ENCODE data around the gene FATE1. TPM values are rescaled to one million over a fixed set of nuclear protein-coding genes. Genes with fewer than 3 reads are reported as not detected.

FATE1 gene
- total RNA-seq, 4 donors from 2014 or later, result not detected

GRCh38 chrX:151704041-151704663 is 11.7 kb upstream of the FATE1 start:
- Histone ChIP-seq H3K27me3 (no peaks in the 10 kb centered on the region), H3K27ac (peak overlapping the region in 3 of 4 donors; percentile 24 to 30 (median 29)), H3K4me1 (peaks cover 0 to 6% of the 10 kb centered on the region in 2 donors), H3K4me3 (peak overlapping the region in 2 of 4 donors; percentile 25 to 32), H3K9me3 (no peaks in the 10 kb centered on the region), H3K36me3 (no peaks in the 10 kb centered on the region)
- in situ Hi-C loops (cut with MboI; ENCODE audit: low sequenced_read_pairs in 4 of 4), result no loop called here
- ATAC-seq (no peak), DNase-seq (no peak)
- no peak for TF ChIP-seq CTCF (IDR thresholded peaks at IDR 0.05 in 4 of 5, conservative IDR thresholded peaks at IDR 0.05 in 1 of 5)
- TF ChIP-seq POLR2A (IDR thresholded peaks at IDR 0.05), result no peak
- intact Hi-C loops (cut with DNase I; ENCODE audit: low total_unique reads), result no loop called here

- Histone ChIP-seq H3K4me1 (peaks cover 0 to 9% of the 10 kb centered on the region in 2 donors), H3K27ac (no peak overlapping the region), H3K27me3 (no peaks in the 10 kb centered on the region), H3K4me3 (no peak overlapping the region), H3K36me3 (no peaks in the 10 kb centered on the region), H3K9me3 (no peaks in the 10 kb centered on the region)
- TF ChIP-seq POLR2A (IDR thresholded peaks at IDR 0.05), result no peak
- TF ChIP-seq CTCF (IDR thresholded peaks at IDR 0.05 in 4 of 5, conservative IDR thresholded peaks at IDR 0.05 in 1 of 5), result no peak
- intact Hi-C loops (cut with DNase I; ENCODE audit: low total_unique reads) (no loop called here), in situ Hi-C loops (cut with MboI; ENCODE audit: low sequenced_read_pairs in 4 of 4) (no loop called here)
- no peak for ATAC-seq
- no peak for DNase-seq
These were observed 7.0 kb upstream of the FATE1 start for GRCh38 chrX:151708821-151709220.

- ATAC-seq, result no peak
These were observed 5.4 kb upstream of the FATE1 start for GRCh38 chrX:151710457-151710856.

GRCh38 chrX:151711154-151711553 is 4.7 kb upstream of the FATE1 start:
- Histone ChIP-seq H3K4me1 (peaks cover 0 to 4% of the 10 kb centered on the region in 2 donors), H3K36me3 (no peaks in the 10 kb centered on the region), H3K4me3 (no peak overlapping the region), H3K9me3 (no peaks in the 10 kb centered on the region), H3K27ac (no peak overlapping the region), H3K27me3 (no peaks in the 10 kb centered on the region)
- ATAC-seq (no peak), DNase-seq (no peak)
- intact Hi-C loops (cut with DNase I; ENCODE audit: low total_unique reads), result no loop called here
- TF ChIP-seq CTCF (IDR thresholded peaks at IDR 0.05 in 4 of 5, conservative IDR thresholded peaks at IDR 0.05 in 1 of 5) (no peak), POLR2A (IDR thresholded peaks at IDR 0.05) (no peak)
- in situ Hi-C loops (cut with MboI; ENCODE audit: low sequenced_read_pairs in 4 of 4), result no loop called here

More at GRCh38 chrX:151710457-151710856, 5.4 kb upstream of the FATE1 start:
- H3K27ac ChIP-seq, result no peak overlapping the region
- H3K4me3 ChIP-seq, result no peak overlapping the region
- TF ChIP-seq POLR2A (IDR thresholded peaks at IDR 0.05) (no peak), CTCF (IDR thresholded peaks at IDR 0.05 in 4 of 5, conservative IDR thresholded peaks at IDR 0.05 in 1 of 5) (no peak)
- DNase-seq, result no peak
- H3K36me3 ChIP-seq, result no peaks in the 10 kb centered on the region
- H3K4me1 ChIP-seq, result peaks cover 0 to 4% of the 10 kb centered on the region in 2 donors
- intact Hi-C loops (cut with DNase I; ENCODE audit: low total_unique reads) (no loop called here), in situ Hi-C loops (cut with MboI; ENCODE audit: low sequenced_read_pairs in 4 of 4) (no loop called here)
- H3K27me3 ChIP-seq, result no peaks in the 10 kb centered on the region
- H3K9me3 ChIP-seq, result no peaks in the 10 kb centered on the region

DNA sequence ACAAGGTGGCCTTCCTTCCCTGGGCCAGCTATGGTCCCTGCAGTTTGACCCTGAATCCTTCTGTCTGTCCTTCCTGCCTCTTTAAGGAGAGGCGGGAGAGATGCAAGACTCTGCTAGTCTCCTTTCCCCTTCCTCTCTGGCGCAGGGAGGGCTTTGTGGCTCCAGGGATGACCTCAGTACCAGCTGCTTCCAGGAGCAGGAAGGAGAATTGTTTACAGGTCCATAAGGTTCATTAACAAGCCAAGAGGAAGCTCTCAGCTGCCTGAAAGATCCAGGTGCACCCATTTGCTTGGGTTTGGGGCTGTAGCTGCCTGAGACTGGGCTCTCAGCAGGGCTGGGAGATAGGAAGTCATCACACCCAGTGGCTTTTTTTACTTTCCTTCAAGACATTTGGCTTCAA is 4.0 kb upstream of the FATE1 start:
- H3K4me3 ChIP-seq, result no peak overlapping the region
- DNase-seq (no peak), ATAC-seq (no peak)
- intact Hi-C loops (cut with DNase I; ENCODE audit: low total_unique reads) (no loop called here), in situ Hi-C loops (cut with MboI; ENCODE audit: low sequenced_read_pairs in 4 of 4) (no loop called here)
- no peaks in the 10 kb centered on the region for H3K9me3 ChIP-seq
- peaks cover 0 to 4% of the 10 kb centered on the region in 2 donors for H3K4me1 ChIP-seq
- no peaks in the 10 kb centered on the region for H3K27me3 ChIP-seq
- no peak overlapping the region for H3K27ac ChIP-seq
- H3K36me3 ChIP-seq, result no peaks in the 10 kb centered on the region
- TF ChIP-seq POLR2A (IDR thresholded peaks at IDR 0.05), result no peak
- TF ChIP-seq CTCF (IDR thresholded peaks at IDR 0.05 in 4 of 5, conservative IDR thresholded peaks at IDR 0.05 in 1 of 5), result no peak

Measured in gastrocnemius medialis (tissue), 4 donors.